ENCODE measurements around the gene RSPH4A. TPM values are rescaled to one million over a fixed set of nuclear protein-coding genes. Genes with fewer than 3 reads are reported as not detected.

RSPH4A gene
- polyA plus RNA-seq, 1 donor from 2014 or later: 11.0 TPM

GRCh38 chr6:116629563-116629981 is 13.3 kb downstream of the RSPH4A start:
- no peaks in the 10 kb centered on the region for H3K9me3 ChIP-seq (ENCODE audit: low read length)
- H3K27ac ChIP-seq (ENCODE audit: low read length): no peak overlapping the region
- no peaks in the 10 kb centered on the region for H3F3A ChIP-seq (ENCODE audit: insufficient read depth, low read length, poor library complexity, severe bottlenecking)
- H3K9me2 ChIP-seq (ENCODE audit: insufficient read depth, low read length): no peaks in the 10 kb centered on the region
- H3K79me2 ChIP-seq (replicated peaks; ENCODE audit: insufficient read depth, low read length): no peaks in the 10 kb centered on the region
- no peak for TF ChIP-seq EZH2 (IDR thresholded peaks at IDR 0.05; ENCODE audit: borderline replicate concordance, insufficient read depth, low read length, poor library complexity, severe bottlenecking)
- no peak for TF ChIP-seq POLR2AphosphoS5 (IDR thresholded peaks at IDR 0.05)
- TF ChIP-seq EP300 (conservative IDR thresholded peaks at IDR 0.05; ENCODE audit: poor library complexity, severe bottlenecking): no peak
- no peak for TF ChIP-seq SMC3 (conservative IDR thresholded peaks at IDR 0.05; ENCODE audit: poor library complexity)
- no peak for TF ChIP-seq CTCF (IDR thresholded peaks at IDR 0.05; ENCODE audit: poor library complexity, severe bottlenecking)
- TF ChIP-seq MXI1 (conservative IDR thresholded peaks at IDR 0.05; ENCODE audit: poor library complexity, severe bottlenecking): no peak
- no peaks in the 10 kb centered on the region for H3K27me3 ChIP-seq (ENCODE audit: insufficient read depth, low read depth, low read length)
- no peak overlapping the region for H3K9ac ChIP-seq (ENCODE audit: low read length)
- no peaks in the 10 kb centered on the region for H4K20me1 ChIP-seq (ENCODE audit: insufficient read depth)
- H3K36me3 ChIP-seq (ENCODE audit: insufficient read depth, low read length): peaks cover 10% of the 10 kb centered on the region
- H3K4me3 ChIP-seq (ENCODE audit: low read length): no peak overlapping the region
- H2AFZ ChIP-seq (ENCODE audit: low read depth, low read length): no peak overlapping the region
- H3K4me2 ChIP-seq (ENCODE audit: low read length): no peak overlapping the region

GRCh38 chr6:116631379-116631990 is 15.2 kb downstream of the RSPH4A start:
- Histone ChIP-seq H3K4me2 (ENCODE audit: low read length) (no peak overlapping the region), H3K9me3 (ENCODE audit: low read length) (no peaks in the 10 kb centered on the region), H3F3A (ENCODE audit: insufficient read depth, low read length, poor library complexity, severe bottlenecking) (no peaks in the 10 kb centered on the region), H3K9ac (ENCODE audit: low read length) (no peak overlapping the region), H3K4me3 (ENCODE audit: low read length) (no peak overlapping the region), H4K20me1 (ENCODE audit: insufficient read depth) (no peaks in the 10 kb centered on the region), H3K27ac (ENCODE audit: low read length) (no peak overlapping the region), H3K79me2 (replicated peaks; ENCODE audit: insufficient read depth, low read length) (no peaks in the 10 kb centered on the region), H2AFZ (ENCODE audit: low read depth, low read length) (no peak overlapping the region), H3K36me3 (ENCODE audit: insufficient read depth, low read length) (peaks cover 10% of the 10 kb centered on the region), H3K27me3 (ENCODE audit: insufficient read depth, low read depth, low read length) (no peaks in the 10 kb centered on the region), H3K9me2 (ENCODE audit: insufficient read depth, low read length) (no peaks in the 10 kb centered on the region)
- TF ChIP-seq EP300 (conservative IDR thresholded peaks at IDR 0.05; ENCODE audit: poor library complexity, severe bottlenecking) (no peak), REST (IDR thresholded peaks at IDR 0.05; ENCODE audit: borderline replicate concordance) (no peak), MXI1 (conservative IDR thresholded peaks at IDR 0.05; ENCODE audit: poor library complexity, severe bottlenecking) (no peak), TAF1 (IDR thresholded peaks at IDR 0.05; ENCODE audit: low read depth) (no peak), POLR2AphosphoS5 (IDR thresholded peaks at IDR 0.05) (no peak), EZH2 (IDR thresholded peaks at IDR 0.05; ENCODE audit: borderline replicate concordance, insufficient read depth, low read length, poor library complexity, severe bottlenecking) (no peak), CTCF (IDR thresholded peaks at IDR 0.05; ENCODE audit: poor library complexity, severe bottlenecking) (no peak), SMC3 (conservative IDR thresholded peaks at IDR 0.05; ENCODE audit: poor library complexity) (no peak), RAD21 (conservative IDR thresholded peaks at IDR 0.05) (no peak)
